ENCODE results near the gene GEMIN7. TPM values are rescaled to one million over a fixed set of nuclear protein-coding genes. Genes with fewer than 3 reads are reported as not detected.

Gene GEMIN7
- polyA plus RNA-seq, 1 donor: 22.5 TPM

DNA sequence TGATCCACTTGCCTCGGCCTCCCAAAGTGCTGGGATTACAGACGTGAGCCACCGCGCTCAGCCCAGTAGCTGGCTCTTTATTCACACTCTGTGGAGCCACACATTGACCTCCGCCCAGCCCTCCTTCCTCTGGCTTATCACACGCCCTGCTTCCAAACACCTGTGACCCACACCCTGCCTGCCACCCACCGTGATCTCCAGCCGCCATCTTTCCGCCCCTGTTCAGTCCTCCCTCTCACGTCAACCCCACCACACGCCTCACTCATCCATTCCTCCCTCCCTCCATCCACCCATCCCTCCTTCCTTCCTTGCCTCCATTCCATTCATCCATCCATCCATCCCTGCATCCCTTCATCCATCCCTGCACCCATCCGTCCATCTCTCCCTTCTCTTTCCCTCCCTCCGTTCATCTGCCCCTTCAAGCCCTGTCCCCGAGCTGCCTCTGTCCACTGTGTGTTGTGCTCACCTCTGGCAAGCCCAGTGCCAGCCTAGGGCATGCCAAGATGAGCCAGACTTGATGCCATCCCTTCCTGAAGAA, 20.4 kb upstream of the GEMIN7 start:
- DNase-seq: no peak

DNA sequence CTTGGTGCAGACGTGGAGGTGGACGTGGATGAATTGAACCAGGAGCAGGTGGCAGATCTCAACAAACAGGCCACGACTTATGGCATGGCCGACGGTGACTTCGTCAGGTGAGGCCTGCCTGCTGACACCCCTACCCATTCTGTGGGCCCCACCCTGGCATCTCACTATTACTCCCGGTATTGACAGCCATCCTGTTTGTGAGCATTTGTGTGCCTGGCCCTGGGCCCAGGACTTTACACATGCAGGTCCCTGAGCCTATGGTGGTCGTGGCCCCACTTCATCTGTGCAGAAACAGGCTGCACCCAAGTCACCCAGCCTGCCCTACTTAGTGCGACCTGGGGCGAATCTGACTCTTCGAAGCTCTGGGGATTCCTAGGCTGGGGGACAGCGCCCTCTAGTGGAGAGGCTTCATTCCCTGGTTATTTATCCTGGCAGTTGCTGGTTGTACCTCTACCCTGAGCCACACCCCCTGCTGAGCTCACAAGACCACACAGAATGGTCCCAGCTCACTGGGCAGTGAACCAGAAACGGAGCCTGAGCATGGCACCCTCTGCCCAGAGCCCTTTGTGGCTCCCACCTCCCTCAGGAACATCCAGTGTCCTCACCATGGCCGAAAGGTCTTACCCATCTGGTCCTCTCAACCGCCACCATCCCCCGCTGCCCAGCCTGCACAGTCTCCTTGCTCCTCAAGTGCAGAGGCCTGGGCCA, 19.6 kb upstream of the GEMIN7 start:
- peak; percentile 46 for DNase-seq

DNA sequence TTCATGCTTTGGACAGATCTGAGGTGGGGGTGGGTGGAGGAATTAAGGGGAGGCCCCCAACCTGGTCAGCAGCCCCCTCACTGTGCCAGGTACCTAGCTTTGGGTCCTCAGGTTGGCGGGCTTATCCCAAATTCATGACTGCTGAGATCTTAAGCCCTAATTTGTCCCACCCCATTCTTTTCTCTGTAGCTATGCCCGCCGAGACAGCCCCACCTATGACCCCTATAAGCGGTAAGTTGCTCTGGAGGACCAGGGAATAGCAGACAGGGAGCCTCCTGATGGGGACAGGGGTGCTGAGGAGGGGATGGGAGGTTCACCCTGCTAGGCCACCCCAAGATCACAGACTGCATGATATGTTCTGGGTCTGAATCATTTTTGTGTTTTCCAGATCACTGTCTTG, 17.1 kb upstream of the GEMIN7 start:
- DNase-seq: no peak

DNA sequence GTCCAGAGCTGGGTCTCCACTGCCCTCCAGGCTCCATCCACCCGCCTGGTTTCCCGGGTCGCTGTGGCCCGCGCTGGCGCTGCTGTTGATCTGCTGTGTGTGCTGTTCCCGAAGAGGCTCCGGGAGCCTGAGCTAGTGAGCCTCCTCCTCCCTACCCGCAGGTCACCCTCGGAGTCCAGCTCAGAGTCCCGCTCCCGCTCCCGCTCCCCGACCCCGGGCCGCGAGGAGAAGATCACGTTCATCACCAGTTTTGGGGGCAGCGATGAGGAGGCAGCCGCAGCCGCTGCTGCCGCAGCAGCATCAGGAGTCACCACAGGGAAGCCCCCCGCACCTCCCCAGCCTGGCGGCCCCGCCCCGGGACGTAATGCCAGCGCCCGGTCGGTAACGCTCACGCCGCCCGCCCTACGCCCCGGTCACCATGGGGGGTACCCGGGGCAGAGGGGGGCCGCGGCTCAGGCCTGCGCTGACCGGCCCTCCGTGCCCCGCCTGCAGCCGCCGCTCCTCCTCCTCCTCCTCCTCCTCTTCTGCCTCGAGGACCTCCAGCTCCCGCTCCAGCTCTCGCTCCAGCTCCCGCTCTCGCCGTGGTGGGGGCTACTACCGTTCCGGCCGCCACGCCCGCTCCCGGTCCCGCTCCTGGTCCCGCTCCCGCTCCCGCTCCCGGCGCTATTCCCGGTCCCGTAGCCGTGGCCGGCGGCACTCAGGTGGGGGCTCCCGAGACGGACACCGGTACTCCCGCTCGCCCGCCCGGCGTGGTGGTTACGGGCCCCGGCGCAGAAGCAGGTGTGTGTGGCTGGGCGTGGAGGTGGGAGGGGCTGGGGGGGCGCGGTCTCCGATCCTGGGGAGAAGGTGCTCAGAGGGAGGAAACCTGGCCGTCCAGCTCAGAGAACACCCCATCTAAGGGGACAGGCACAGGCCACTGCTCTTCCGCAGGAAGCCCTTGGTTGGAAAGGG, 14.9 kb upstream of the GEMIN7 start:
- no peak for DNase-seq

DNA sequence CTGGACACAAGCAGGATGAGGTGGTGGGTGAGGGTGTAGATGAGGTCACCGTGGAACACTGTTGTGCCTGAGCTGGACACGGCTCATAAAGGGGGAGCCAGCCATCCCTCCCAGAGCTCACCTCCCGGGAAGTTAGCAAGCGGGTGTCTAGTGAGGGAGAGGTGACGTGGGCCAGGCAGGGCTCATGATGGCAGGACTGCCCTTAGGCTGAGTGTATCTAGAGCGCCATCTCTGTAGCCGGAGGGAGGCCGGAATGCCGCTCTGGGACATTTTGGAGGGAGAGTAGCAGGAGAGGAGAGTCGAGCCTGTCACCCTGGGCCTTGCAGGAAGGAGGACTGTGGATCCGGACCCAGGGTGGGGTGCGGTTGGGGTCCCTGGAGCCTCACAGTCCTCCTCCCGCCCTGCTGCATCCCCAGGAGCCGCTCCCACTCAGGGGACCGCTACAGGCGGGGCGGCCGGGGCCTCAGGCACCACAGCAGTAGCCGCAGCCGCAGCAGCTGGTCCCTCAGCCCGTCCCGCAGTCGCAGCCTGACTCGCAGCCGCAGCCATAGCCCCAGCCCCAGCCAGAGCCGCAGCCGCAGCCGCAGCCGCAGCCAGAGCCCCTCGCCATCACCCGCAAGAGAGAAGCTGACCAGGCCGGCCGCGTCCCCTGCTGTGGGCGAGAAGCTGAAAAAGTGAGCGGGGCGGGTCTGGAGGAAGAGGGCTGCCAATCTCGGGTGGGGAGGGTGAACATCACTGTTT, 12.0 kb upstream of the GEMIN7 start:
- DNase-seq: no peak

DNA sequence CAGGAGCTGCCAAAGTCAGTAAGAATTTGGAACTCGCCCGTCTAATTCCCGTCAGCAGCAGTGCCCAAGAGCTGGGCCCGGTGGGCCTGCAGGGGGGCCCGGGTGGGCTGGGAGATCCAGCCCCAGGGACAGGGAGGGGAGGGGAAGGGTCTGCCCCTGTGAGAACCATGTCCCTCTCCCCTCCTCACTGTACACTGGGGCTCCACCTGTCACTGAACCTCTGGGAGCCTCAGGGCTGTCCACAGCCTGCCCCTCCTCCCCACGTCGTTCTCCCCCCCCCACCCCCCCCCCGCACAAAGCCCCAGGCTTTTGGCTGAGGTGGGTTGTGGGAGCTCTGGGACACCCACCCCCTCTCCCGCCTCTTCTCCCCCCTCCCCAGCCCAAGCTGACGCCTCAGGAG, 11.0 kb upstream of the GEMIN7 start:
- DNase-seq: no peak

DNA sequence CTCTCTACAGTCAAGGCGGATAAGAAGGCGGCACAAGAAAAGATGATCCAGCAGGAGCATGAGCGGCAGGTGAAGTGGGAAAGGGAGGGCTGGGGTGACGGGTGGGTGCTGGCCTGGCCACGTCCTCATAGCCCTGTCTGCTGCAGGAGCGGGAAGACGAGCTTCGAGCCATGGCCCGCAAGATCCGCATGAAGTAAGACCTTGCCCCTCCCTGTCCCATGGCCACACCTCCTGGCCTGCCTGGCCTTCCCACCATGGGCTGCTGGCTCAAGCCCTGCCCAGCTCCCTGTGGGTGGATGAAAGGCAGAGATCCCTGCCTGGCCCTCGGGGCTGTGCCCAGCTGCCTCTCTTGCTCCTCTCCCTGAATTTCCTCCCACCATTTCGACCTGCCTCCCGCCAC, 10.0 kb upstream of the GEMIN7 start:
- DNase-seq: no peak

DNA sequence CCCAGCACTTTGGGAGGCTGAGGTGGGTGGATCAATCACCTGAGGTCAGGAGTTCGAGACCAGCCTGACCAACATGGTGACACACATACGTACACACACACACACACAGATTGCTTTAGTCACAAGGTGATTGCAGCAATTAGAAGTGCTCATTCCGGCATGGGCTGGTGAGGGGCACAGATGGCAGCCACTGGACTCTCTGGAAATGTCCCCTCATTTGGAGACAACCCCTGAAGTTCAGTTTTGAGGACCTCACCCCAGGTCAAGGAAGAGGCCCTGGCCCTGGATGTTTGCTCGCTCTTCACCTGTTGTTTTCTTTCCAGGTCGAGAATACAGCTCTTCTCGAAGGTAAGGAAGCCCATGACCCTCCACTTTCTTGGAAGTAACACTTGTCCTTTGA, 8.8 kb upstream of the GEMIN7 start:
- no peak for DNase-seq

DNA sequence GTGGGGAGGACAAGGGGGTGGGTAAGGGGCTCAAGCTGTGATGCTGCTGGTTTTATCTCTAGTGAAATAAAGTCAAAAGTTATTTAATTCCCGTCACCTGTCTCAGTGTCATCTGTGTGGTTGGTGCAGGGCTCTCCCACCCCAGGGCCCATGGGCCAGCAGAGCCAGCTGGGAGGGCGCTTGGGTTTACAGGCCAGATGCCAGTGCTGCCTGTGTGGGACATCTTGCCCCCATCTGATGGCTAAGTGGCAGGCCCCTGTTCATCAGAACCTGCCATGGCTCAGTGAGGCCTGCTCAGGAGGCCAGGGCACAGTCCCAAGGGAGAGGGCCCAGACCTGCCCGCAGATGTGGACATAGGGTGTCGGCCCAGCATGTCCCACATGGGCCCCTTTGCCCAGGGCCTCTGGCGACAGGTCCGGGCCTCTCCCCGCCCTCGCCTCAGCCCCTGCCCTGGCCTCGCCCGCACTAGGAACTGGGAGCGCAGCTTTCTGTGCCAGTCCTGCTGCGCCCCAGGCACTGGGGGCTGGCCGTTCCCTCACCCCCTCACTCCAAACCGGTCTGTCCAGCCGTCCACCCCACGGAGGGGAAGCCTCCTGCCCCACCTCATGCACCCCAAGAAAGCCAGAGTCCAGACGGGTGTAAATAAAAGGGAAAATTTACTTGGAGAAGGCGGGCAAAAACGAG, 8.1 kb upstream of the GEMIN7 start:
- DNase-seq: no peak

DNA sequence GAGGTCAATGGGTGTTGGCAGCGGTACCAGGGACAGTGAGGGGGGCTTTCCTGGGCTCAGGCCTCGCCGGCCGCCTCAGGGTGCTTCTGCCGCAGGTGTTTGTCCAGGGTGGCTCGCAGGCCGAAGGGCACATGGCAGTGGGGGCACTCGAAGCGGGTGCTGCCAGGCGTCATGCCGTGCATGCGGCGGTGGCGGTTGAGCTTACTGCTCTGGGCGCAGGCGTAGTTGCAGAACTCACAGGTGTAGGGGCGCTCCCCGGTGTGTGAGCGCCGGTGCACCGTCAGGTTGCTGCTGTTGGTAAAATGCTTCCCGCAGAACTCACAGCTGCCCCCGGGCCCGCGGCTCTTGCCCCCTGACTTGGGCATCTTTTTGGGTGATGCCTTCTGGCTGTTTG, 7.5 kb upstream of the GEMIN7 start:
- no peak for DNase-seq

DNA sequence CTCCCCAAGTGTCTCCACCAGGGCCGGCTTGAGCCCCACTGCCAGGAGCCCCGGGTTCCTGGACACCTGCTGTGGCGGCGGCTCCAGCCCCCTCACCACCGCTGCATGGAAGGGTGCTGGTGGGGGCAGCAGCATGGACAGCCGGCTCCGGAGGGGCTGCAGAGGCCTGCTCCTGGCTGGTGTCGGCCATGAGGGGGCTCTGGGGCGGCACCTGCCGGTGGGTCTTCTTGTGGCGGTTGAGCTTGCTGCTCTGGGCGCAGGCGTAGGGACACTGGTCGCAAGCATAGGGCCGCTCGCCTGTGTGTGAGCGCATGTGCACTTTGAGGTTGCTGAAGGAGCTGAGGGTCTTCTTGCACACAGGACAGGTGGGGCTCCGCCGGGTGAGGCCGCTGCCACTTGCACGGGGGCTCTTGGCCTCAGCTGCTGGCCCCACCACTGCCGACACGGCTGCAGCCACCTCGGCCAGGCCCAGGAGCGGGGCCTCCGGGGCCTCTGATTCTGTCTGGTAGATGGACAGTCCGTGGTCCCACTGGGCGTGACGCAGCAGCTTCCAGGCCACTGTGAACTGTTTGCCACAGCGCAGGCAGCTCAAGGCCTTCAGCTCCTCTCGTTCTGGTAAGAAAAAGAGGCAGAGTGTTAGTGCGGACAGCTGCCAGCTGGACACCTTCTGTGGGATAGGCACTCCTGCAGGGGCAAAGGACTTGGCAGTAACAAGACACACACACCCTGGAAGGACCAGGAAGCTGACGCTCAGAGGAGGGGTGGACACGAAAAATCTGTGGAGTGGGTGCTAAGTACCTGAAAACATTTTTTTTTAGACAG, 6.9 kb upstream of the GEMIN7 start:
- DNase-seq: no peak

DNA sequence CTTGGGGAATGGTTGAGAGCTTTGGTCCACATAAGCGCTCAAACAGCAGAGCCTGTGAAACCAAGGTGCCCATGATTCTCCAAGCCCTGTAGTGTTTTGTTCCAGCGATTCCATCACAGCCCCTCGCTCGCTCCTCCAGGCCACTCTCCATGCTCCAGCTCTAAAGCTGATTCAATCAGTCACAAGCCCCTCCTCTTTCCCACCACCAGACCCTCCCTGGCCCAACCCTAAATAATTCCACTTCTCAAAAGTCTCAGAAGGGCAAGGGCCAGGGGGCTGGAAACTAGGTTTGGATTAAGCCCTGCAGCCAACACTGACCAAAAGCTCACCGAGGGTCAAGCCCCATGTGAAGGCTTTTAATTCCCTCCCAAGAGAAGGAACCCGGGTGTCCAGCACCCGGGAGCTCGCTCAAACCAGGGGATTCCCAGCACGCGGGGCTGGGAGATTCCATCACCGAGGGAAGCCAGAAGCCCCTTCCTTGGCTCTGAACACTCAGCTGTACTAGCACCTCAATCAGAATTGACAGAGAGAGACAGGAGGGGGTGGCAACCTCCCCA, 4.2 kb upstream of the GEMIN7 start:
- DNase-seq: no peak

DNA sequence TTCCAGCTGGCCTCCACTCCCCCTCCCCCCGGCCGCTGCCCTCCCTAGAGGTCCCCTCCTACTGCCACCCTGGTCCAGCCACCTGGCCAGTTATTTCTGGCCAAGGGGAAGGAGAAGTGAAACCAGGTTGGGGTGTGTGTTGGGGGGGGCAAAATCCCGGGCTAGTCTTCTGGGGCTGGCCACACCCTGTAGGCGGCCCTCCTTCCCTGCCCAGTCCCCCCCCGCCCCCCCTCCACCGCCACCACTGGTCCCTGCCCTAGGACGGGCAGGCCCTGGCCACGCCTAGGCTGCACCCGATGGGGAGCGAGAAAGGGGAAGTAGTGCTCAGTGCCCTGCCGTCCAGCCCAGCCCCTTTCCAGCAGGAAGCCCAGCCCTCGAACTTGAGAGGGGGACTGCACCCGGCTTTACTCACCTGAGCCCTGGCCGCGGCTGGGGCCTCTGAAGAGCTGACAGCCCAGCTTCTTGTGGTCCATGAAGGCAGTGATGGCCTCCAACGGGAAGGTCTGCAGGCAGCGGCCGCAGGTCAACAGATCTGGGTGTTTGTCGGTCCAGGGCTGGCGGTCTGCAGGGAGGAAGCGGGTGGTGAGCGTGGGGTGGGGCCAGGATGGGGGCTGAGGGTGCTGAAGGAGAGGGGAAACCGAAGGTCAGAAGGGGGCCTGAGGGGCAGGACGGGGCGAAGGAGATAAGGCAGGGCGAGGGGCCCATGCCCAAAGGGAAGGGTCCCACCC, 3.6 kb upstream of the GEMIN7 start:
- DNase-seq: no peak

DNA sequence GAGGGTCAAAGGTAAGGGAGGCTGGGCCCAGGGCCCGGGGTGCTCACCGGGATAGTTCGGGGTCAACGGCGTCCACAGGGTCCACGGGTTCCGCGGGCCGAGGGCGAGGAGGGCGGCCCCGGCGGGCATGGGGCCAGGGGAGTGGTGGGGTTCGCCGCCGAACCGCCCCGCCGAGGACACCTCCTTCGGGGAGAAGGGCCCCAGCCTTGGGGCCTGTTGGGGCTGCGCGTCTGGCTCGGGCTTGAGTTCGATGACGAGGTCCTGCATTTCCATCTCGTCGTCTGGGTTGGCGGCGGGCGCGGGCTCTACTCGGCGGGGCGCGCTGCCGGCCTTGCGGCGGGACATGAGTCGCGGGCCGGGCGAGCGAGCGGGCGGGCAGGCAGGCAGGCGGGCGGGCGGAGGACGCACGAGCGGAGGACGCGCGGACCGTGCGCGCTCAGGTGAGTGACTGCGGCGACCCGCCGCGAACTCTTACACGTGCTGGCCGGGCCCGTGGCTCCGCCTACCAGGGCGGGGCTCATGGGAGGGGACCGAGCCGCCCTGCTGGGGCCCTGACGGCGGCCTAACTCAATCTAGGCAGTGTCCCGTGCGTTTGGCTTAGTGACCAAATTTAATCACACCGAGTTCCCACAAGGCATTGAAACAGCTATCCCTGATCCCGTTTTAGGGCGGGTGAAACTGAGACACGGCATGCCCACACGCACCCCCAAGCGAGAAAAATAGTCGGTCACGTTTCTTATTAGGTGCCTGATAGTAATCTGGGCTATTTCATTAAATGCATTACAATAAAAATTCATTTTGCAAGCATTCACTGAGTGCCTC, 2.8 kb upstream of the GEMIN7 start, which contains the start of gene ZNF296:
Gene ZNF296 (minus strand): TSS at position 450 of the 822 bp plus-strand sequence. CDS start 105 bp downstream, at position 345.
- peak; percentile 35 for DNase-seq

DNA sequence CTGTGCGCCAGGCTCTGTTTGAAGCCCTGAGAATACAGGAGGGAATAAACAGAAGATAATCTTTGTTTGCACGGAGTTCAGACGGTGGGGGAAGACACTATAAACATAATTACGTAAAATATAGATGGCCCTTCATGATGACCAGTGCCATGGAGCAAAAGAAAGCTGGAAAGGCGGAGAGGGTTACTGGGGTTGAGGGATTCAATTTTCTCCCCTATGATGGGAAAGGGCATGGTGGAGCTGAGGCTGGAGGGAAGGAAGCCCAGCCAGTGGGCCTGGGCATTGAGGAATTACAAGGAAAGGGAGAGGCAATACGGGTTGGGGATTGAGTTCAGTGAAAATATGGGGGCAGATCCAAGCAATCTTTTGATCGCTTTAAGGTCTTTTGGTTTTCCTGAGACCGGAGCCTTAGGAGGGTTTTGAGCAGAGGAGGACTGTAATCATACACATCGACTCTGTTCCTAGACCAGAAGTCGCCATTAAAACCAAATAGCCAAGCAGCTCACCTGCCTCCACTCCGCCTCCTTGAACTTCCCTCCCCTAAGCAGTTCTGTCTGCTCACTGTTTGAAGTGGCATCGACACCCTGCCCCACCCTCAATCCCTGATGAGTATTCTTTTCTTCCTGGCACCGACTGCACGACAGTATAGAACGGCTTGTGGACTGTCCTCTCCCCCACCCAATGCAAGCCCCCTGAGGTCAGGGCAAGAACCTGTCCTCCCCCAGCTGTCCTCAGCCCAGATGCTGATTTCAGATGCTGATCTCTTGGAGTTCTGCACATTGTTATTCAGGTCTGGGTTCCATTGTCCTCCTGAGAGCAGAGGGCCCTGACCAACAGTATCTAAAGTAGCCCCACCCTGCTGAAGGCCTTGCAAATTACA, 2.0 kb upstream of the GEMIN7 start:
- no peak for DNase-seq

DNA sequence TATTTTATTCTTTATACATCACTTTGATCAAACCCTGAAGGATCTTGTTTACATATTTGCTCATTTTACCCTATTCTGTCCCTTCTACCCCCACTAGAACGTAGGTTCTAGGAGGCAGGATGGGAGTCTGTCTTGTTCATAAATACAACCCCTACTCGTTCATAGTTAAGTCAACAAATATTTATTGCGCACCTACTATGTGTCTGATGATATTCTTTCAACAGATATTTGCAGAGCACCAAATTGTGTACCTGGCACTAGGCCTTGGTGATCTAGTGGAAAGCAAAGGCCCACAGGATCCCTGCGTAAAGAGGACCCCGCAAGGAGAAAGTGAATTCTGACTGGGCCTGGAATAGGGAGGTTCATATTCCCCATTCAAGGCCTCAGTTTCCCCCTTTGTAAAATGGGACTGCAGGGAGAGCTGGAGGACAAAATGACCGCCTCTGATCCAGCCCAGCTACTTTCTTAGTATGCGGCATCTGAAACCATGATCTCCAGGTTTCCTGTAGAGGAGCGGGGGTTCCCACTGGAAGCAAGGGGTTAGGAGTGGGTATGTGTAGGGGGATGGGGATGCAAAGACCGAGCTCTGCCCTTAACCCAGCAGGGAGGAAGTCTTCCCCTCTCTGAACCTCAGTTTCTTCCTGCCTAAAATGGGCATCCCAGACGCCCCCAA, 534 bp upstream of the GEMIN7 start:
- no peak for DNase-seq

DNA sequence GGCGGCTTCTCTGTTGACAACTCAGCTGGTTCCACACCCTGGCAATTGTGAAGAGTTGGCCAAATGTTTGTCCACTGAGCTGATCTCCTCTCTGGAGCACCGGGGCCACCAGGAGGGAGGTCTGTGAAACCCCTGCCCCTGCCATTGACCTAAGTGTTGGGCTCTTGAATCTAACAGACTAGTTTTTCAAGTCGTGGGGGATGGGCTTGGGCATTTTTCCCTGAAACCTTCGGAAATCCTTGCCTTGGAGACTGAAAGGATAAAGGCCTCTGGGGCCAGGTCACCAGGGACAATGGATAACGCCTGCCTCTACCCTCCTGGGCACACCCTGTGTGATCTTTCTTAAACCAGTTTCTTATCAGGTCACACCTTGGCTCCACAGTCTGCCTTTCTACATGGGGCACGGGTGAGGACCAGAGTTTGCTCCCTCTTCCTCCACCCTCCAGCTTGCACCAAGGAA, 881 bp downstream of the GEMIN7 start:
- DNase-seq: no peak

Measured in left kidney (tissue), 2 donors.